H1 (cell line): ENCODE results near the gene SPTLC3. TPM values are rescaled to one million over a fixed set of nuclear protein-coding genes. Genes with fewer than 3 reads are reported as not detected.

Experiments
- CTCF ChIA-PET: fragments of 300-600 bp; sonication (Branson Sonifier 250); formaldehyde crosslinking; loops from one replicate; lab custom pipeline; 2021; ENCODE audit not compliant: partially characterized antibody; lab: Charles Lee
- POLR2A ChIA-PET: fragments of 300-600 bp; sonication (Branson Sonifier 250); formaldehyde crosslinking; loops from one replicate; lab custom pipeline; 2021; ENCODE audit warnings: inconsistent platforms; ENCODE audit not compliant: partially characterized antibody; lab: Charles Lee
- DNase-seq, 2 experiments: peaks; one replicate each; pipeline versions ENCODE4 v3.0.0 to v3.0.0-alpha.2; 2010 to 2022; ENCODE audit warnings: low spot score in 2 of 2, low read depth in 1 of 2, mixed read lengths in 1 of 2
- FAIRE-seq: peaks from 2 replicates; lab custom pipeline; 2011; peaks lifted over from hg19 to GRCh38; lab: Jason Lieb, UNC
- H2AFZ ChIP-seq: 2 replicates; pipeline ENCODE4 v1.8.1; 2012; ENCODE audit warnings: low read length, inconsistent platforms
- H2AK5ac ChIP-seq: 2 replicates; pipeline ENCODE4 v1.6.1; 2013; ENCODE audit warnings: low read depth, low read length
- H2BK120ac ChIP-seq: replicated peaks from 2 replicates; pipeline ENCODE3; 2013; ENCODE audit warnings: low read depth, low read length, inconsistent platforms
- H2BK12ac ChIP-seq: 2 replicates; pipeline ENCODE4 v1.6.1; 2013; ENCODE audit warnings: low read depth, low read length
- H2BK15ac ChIP-seq: 2 replicates; pipeline ENCODE4 v1.6.1; 2013; ENCODE audit warnings: low read length
- H2BK20ac ChIP-seq: 2 replicates; pipeline ENCODE4 v1.6.1; 2013; ENCODE audit warnings: low read length
- H2BK5ac ChIP-seq: 2 replicates; pipeline ENCODE4 v1.6.1; 2013; ENCODE audit warnings: low read depth, low read length
- H3K14ac ChIP-seq: 2 replicates; pipeline ENCODE4 v1.6.1; 2013; ENCODE audit warnings: inconsistent platforms; ENCODE audit not compliant: insufficient read length
- H3K18ac ChIP-seq: 2 replicates; pipeline ENCODE4 v1.6.1; 2013; ENCODE audit warnings: low read length; ENCODE audit errors: extremely low read depth
- H3K23ac ChIP-seq: 2 replicates; pipeline ENCODE4 v1.6.1; 2013; ENCODE audit warnings: inconsistent platforms; ENCODE audit not compliant: insufficient read length
- H3K23me2 ChIP-seq: 2 replicates; pipeline ENCODE4 v1.6.1; 2013; ENCODE audit warnings: low read depth, low read length
- H3K27ac ChIP-seq: 2 replicates; pipeline ENCODE4 v1.6.1; 2011; ENCODE audit warnings: low read depth, low read length, inconsistent platforms
- H3K27me3 ChIP-seq, 4 experiments: replicated peaks in 1 of 4; 1 replicate in 1 of 4; 2 replicates in 3 of 4; pipeline versions ENCODE4 v1.6.1 to v1.8.1; 2011 to 2013; ENCODE audit warnings: low read length in 3 of 4, mild to moderate bottlenecking in 3 of 4, inconsistent platforms in 2 of 4, mixed read lengths in 2 of 4, moderate library complexity in 1 of 4; ENCODE audit not compliant: control insufficient read depth in 3 of 4, insufficient read depth in 3 of 4; ENCODE audit errors: extremely low read depth in 1 of 4
- H3K36me3 ChIP-seq, 4 experiments: 2 replicates each; pipeline versions ENCODE4 v1.6.1 to v1.8.1; 2011 to 2013; ENCODE audit warnings: mild to moderate bottlenecking in 4 of 4, low read length in 3 of 4, moderate library complexity in 2 of 4, control low read depth in 1 of 4, inconsistent platforms in 1 of 4; ENCODE audit not compliant: insufficient read depth in 4 of 4, control insufficient read depth in 2 of 4
- H3K4ac ChIP-seq: replicated peaks from 2 replicates; pipeline ENCODE3; 2013; ENCODE audit warnings: low read length, low read depth, mixed read lengths, inconsistent platforms; ENCODE audit not compliant: insufficient read length
- H3K4me1 ChIP-seq, 4 experiments: replicated peaks in 1 of 4; 1 replicate in 1 of 4; 2 replicates in 3 of 4; pipeline versions ENCODE4 v1.6.1 to v1.8.1; 2011 to 2013; ENCODE audit warnings: low read length in 3 of 4, inconsistent platforms in 2 of 4, mixed read lengths in 1 of 4; ENCODE audit not compliant: insufficient read depth in 4 of 4, control insufficient read depth in 3 of 4
- H3K4me2 ChIP-seq, 2 experiments: 2 replicates each; pipeline versions ENCODE4 v1.6.1 to v1.8.1; 2011 to 2013; ENCODE audit warnings: low read depth in 2 of 2, low read length in 2 of 2, control low read depth in 1 of 2, inconsistent platforms in 1 of 2, mild to moderate bottlenecking in 1 of 2; ENCODE audit not compliant: insufficient read depth in 1 of 2
- H3K4me3 ChIP-seq, 4 experiments: fragments of 200-600, 300-600 bp in 1 of 4; sonication (generic), shearing (Covaris generic), sonication (Bioruptor Twin) in 1 of 4; 2 replicates each; pipeline versions ENCODE4 v1.5.1 to v1.8.1; 2011 to 2016; ENCODE audit warnings: low read length in 4 of 4, low read depth in 3 of 4, control low read depth in 2 of 4, inconsistent platforms in 2 of 4, mild to moderate bottlenecking in 2 of 4, mixed read lengths in 1 of 4, moderate library complexity in 1 of 4; ENCODE audit not compliant: insufficient read depth in 2 of 4; ENCODE audit errors: extremely low read depth in 1 of 4
- H3K56ac ChIP-seq: replicated peaks from 2 replicates; pipeline ENCODE3; 2013; ENCODE audit warnings: low read depth, mild to moderate bottlenecking, mixed read lengths, low read length, inconsistent platforms; ENCODE audit not compliant: insufficient read length
- H3K79me1 ChIP-seq: 2 replicates; pipeline ENCODE4 v1.6.1; 2013; ENCODE audit warnings: low read depth, low read length, control low read depth
- H3K79me2 ChIP-seq, 2 experiments: 2 replicates each; pipeline versions ENCODE4 v1.6.1 to v1.8.1; 2012 to 2013; ENCODE audit warnings: low read length in 2 of 2, mild to moderate bottlenecking in 2 of 2, inconsistent platforms in 1 of 2; ENCODE audit not compliant: insufficient read depth in 2 of 2, control insufficient read depth in 1 of 2
- H3K9ac ChIP-seq, 4 experiments: replicated peaks in 1 of 4; 1 replicate in 1 of 4; 2 replicates in 3 of 4; pipeline versions ENCODE4 v1.6.1 to v1.8.1; 2011 to 2013; ENCODE audit warnings: low read depth in 3 of 4, low read length in 3 of 4, control low read depth in 2 of 4, mild to moderate bottlenecking in 2 of 4, moderate library complexity in 2 of 4, inconsistent platforms in 1 of 4; ENCODE audit errors: extremely low read depth in 1 of 4
- H3K9me3 ChIP-seq, 2 experiments: 2 replicates each; pipeline versions ENCODE4 v1.6.1 to v1.8.1; 2012 to 2013; ENCODE audit warnings: mild to moderate bottlenecking in 2 of 2, moderate library complexity in 2 of 2, control low read depth in 1 of 2, inconsistent platforms in 1 of 2, low read depth in 1 of 2, low read length in 1 of 2, mixed read lengths in 1 of 2; ENCODE audit not compliant: insufficient read depth in 2 of 2
- H4K20me1 ChIP-seq, 2 experiments: replicated peaks in 1 of 2; 2 replicates each; pipeline versions ENCODE3 to v1.8.1; 2011 to 2013; ENCODE audit warnings: inconsistent platforms in 2 of 2, low read length in 2 of 2, mild to moderate bottlenecking in 1 of 2; ENCODE audit not compliant: insufficient read depth in 2 of 2, control insufficient read depth in 1 of 2
- H4K5ac ChIP-seq: 2 replicates; pipeline ENCODE4 v1.6.1; 2013; ENCODE audit warnings: low read length, low read depth, mixed read lengths, inconsistent platforms; ENCODE audit not compliant: insufficient read length
- H4K8ac ChIP-seq: 2 replicates; pipeline ENCODE4 v1.8.0; 2013; ENCODE audit warnings: mild to moderate bottlenecking, moderate library complexity, low read length, inconsistent platforms; ENCODE audit not compliant: insufficient read depth; ENCODE audit errors: extremely low read depth
- H4K91ac ChIP-seq: replicated peaks from 2 replicates; pipeline ENCODE3; 2013; ENCODE audit warnings: low read length, mixed read lengths, inconsistent platforms; ENCODE audit not compliant: insufficient read length
- ASH2L ChIP-seq: fragments of 200-600, 300-600 bp; sonication (generic); IDR thresholded peaks from one replicate; pipeline ENCODE4 v1.7.1; 2017; ENCODE audit warnings: low read length
- TAF7 ChIP-seq: optimal IDR thresholded peaks from 2 replicates; pipeline ENCODE3; 2011; ENCODE audit warnings: low read depth, mild to moderate bottlenecking, inconsistent platforms, low read length, moderate library complexity, borderline replicate concordance
- WGBS, 2 experiments: shearing (Covaris generic) in 1 of 2; methylation state at CpG; one replicate each; pipeline versions ENCODE4 v1.1.6 to v1.1.7; 2013 to 2015; ENCODE audit warnings: low lambda C conversion rate in 2 of 2, mixed read lengths in 2 of 2, inconsistent platforms in 1 of 2, low coverage in 1 of 2, missing lambda C conversion rate in 1 of 2; ENCODE audit not compliant: insufficient replicate concordance in 2 of 2, insufficient coverage in 1 of 2, insufficient read length in 1 of 2; ENCODE audit errors: extremely low coverage in 1 of 2, missing lambda C conversion rate in 1 of 2; 5-methylcytosine and 5-hydroxymethylcytosine counted together
- polyA plus RNA-seq, 7 experiments: library from polyadenylated mRNA; depleted of rRNA in 3 of 7; stranded (reverse) in 5 of 7; unstranded in 2 of 7; fragments of >200 nt in 5 of 7; fragments of 200-250 nt in 2 of 7; gene quantifications; 1 replicate in 5 of 7; 2 replicates in 1 of 7; 4 replicates in 1 of 7; pipeline versions ENCODE4 v1.2.1 to v1.2.3, GENCODE V29; 2011 to 2013; ENCODE audit warnings: missing spikeins in 2 of 7, mixed read lengths in 2 of 7
- total RNA-seq: library from RNA; stranded (reverse); fragmentation: NEBNext Ultra II Directional; extraction: Animal tissue kit (Norgen Biotek cat#: 25700); gene quantifications from 2 replicates; pipeline ENCODE4 v1.2.1, GENCODE V29; 2021

SPTLC3 gene
- total and polyA plus RNA-seq, 2 of the 8 experiments (the other 6 are each of a cell fraction or from before 2014, with no cell fraction given): 0.23 to 0.82 TPM

- H2BK12ac ChIP-seq: no peak overlapping the region
- H3K9ac ChIP-seq: no peak overlapping the region
- H4K20me1 ChIP-seq: no peaks in the 10 kb centered on the region
- H3K9me3 ChIP-seq: no peaks in the 10 kb centered on the region
- no peak overlapping the region for H3K18ac ChIP-seq
- no peaks in the 10 kb centered on the region for H3K27me3 ChIP-seq
- no peaks in the 10 kb centered on the region for H3K36me3 ChIP-seq
- TF ChIP-seq ASH2L (no peak), TAF7 (no peak)
- H3K23ac ChIP-seq: no peak overlapping the region
- ChIA-PET CTCF (interaction anchor here (0.8 to 0.9 kb wide), 2 partner anchors 8 to 41 kb away, joined by 3 to 5 read pairs; no protein-coding TSS in a partner anchor), POLR2A (no interaction called here)
- no peak overlapping the region for H4K5ac ChIP-seq
- H3K14ac ChIP-seq: no peak overlapping the region
- no peak overlapping the region for H2AK5ac ChIP-seq
- H3K56ac ChIP-seq: no peak overlapping the region
- H3K23me2 ChIP-seq: no peaks in the 10 kb centered on the region
- FAIRE-seq (no peak), DNase-seq (no peak)
- H3K4ac ChIP-seq: no peak overlapping the region
- H3K27ac ChIP-seq: no peak overlapping the region
- H4K8ac ChIP-seq: no peak overlapping the region
- H2BK5ac ChIP-seq: no peak overlapping the region
- H3K4me3 ChIP-seq: no peak overlapping the region
- no peaks in the 10 kb centered on the region for H3K79me2 ChIP-seq
- H3K79me1 ChIP-seq: no peaks in the 10 kb centered on the region
- no peak overlapping the region for H2BK20ac ChIP-seq
- 98% methylated on average over 9 of the region's 9 CpGs; no CpG with 5 or more reads in 1 of the 2 experiments for WGBS, 2 experiments
- H4K91ac ChIP-seq: no peak overlapping the region
- H2BK120ac ChIP-seq: no peak overlapping the region
- H2BK15ac ChIP-seq: no peak overlapping the region
- no peak overlapping the region for H2AFZ ChIP-seq
- no peak overlapping the region for H3K4me2 ChIP-seq
- H3K4me1 ChIP-seq: 0 out of 7 replicates have a peak, but pooled peaks cover 0 to 1% (median 0%) of the 10 kb centered on the region in 4 experiments
Observed at GRCh38 chr20:13159889-13160288, 151.1 kb downstream of the SPTLC3 start.
